Measurements from ENCODE around the gene DHRS9.

The DHRS9 gene

GRCh38 chr2:169143998-169144397, 74.6 kb downstream of the DHRS9 start:
- no peak overlapping the region for H3K4me3 Mint-ChIP-seq
- no peaks in the 10 kb centered on the region for H3K27me3 Mint-ChIP-seq (ENCODE audit: low read depth)
- no peaks in the 10 kb centered on the region for H3K36me3 Mint-ChIP-seq (ENCODE audit: low read depth)
- no peak overlapping the region for H3K27ac Mint-ChIP-seq
- no peaks in the 10 kb centered on the region for H3K9me3 Mint-ChIP-seq
- H3K4me1 Mint-ChIP-seq = peaks cover 4% of the 10 kb centered on the region
- TF ChIP-seq CTCF (IDR thresholded peaks at IDR 0.05; ENCODE audit: unreplicated experiment in 3 of 3) = no peak

Measured in nephron (organoid).